Fibroblast of upper back skin (primary cell): Measurements from ENCODE around the gene PAPSS2.
A peak's percentile ranks its signal among the peaks of the same experiment; 100 is the strongest.

ENCODE experiments used
- DNase-seq: peaks from one replicate; pipeline ENCODE4 v3.0.0-alpha.2; 2013

Gene PAPSS2

GRCh38 chr10:87753995-87754866, 94.6 kb downstream of the PAPSS2 start:
- DNase-seq, result no peak

GRCh38 chr10:87757685-87758084, 98.0 kb downstream of the PAPSS2 start:
- no peak for DNase-seq

DNA sequence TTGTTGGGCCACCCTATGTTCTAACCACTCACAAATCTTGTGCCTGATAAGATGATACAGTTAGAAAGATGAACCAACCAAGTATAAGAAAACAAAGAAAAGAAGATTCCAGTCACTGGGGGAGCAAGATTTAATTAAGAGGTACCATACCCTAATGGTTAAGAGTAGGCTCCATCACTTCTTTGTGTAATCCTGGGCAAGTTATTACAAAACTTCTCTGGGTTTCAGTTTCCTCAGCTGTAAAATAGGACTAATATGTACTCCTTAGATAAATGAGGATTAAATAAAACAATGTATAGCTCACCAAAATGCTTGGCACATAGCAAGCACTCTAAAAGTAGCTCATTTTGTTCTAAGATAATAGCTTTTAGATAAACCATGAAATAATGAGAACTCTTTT, 99.9 kb downstream of the PAPSS2 start:
- no peak for DNase-seq

- peak; percentile 11 for DNase-seq
Measured at GRCh38 chr10:87760195-87760905, 100.7 kb downstream of the PAPSS2 start.

GRCh38 chr10:87761153-87761552, 101.5 kb downstream of the PAPSS2 start:
- DNase-seq, result peak; percentile 17

DNA sequence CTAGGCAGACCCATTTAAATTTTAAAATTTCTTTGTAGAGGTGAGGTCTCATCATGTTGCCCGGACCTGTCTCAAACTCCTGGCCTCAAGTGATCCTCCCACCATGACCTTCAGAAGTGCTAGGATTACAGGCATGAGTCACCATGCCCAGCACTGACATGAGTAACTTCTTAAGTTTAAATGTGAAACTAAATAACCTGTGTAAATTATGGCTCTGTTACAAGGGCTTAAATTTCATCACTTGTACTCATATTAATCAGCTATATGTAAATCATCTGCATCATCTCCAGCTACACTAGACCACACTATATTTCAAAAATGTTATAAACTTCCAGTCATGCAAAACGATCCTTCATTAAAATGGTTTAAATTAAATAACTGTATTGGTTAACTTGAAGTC, 102.2 kb downstream of the PAPSS2 start:
- peak; percentile 71 for DNase-seq

GRCh38 chr10:87763086-87763861, 103.6 kb downstream of the PAPSS2 start:
- DNase-seq, result no peak

DNA sequence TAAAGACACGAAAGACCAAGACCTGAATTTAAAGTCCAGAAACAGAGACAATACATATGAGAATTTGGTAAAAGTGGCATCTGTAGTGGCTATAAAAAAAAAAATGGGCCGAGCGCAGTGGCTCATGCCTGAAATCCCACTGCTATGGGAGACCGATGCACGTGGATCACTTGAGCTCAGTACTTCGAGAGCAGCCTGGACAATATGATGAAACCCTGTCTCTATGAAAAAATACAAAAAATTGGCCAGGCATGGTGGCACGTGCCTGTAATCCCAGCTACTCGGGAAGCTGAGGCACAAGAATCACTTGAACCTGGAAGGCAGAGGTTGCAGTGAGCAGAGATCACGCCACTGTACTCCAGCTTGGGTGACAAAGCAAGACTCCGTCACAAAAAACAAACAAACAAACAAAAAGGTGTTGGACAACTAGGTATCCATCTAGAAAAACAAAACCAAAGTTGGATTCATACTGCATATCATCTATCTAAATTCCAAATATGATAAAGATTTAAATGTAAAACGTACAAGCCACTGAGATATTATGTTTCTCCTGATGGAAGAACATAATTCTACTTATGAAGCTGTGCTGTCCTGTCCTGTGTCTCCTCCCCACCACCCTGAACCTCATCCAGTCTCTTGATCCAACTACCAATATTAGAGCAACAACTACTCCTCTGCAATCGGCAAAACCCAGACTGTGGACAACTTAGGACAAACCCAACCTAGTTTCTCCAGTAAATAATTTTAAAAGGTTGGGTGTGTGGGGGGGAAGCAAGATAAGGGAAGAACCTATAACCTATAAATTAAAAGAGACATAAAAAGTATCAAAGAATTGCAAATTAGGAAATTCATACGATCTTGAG, 104.6 kb downstream of the PAPSS2 start:
- DNase-seq, result no peak

DNA sequence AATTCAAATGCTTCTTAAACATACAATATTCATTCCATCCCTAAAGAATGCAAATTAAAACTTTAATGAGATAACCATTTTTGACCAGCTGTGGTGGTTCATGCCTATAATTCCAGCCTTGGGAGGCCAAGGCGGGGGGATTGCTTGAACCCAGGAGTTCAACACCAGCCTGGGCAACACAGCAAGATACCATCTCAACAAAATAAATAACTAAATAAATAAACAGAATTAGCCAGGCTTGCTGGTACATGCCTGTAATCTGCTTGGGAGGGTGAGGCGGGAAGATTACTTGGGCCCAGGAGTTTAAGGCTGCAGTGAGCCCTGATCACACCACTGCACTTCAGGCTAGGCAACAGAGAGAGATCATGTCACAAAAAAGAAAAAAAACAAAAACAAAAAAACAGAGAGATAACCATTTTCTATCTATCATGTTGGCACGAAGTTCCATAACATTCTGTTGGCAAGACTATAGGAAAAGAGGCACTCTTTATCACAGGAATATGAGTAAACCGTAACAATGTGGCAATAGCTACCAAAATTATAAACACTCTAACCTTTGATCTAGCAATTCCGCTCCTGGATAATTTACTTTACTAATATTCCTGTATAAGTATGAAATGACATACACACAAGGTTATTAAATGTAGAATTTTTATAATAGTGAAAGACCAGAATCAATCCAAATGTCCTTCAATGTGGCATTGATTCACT, 106.1 kb downstream of the PAPSS2 start:
- no peak for DNase-seq

DNA sequence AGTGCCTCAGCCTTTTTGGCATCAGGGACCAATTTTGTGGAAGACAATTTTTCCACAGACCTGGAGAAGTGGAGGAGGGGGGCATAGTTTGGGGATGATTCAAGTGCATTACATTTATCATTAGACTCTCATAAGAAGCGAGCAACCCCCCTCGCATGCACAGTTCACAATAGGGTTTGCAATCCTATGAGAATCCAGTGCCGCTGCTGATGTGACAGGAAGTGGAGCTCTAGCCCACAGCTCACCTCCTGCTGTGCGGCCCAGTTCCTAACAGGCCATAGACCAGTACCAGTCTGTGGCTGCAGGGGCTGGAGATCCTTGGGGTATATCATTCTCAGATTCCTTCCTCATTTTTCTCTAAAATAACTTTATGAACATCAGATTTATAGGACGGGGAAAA, 107.6 kb downstream of the PAPSS2 start:
- peak; percentile 89 for DNase-seq

DNA sequence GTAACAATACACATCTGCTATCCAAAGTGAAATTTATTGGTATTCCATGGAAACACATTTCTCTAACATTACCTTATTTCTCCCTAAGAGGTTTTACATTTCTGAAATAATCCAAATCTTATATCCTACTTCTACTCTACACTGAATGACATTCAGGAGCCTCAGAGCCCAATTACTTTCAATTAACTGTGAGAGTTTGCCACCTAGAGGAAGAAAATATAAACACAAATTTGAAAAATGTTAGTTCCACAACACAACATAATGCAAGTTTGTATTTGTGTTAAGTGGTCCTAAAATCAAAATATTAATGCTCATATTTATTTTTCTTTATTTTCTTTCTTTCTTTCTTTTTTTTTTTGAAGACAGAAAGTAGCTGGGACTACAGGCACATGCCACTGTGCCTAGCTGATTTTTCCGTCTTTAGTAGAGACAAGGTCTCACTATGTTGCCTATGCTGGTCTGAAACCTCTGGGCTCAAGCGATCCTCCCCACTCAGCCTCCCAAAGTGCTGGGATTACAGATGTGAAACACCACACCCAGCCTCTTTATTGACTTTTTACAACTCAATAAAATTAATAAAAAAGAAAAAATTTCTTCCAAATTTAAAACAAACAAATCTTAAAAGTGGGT, 112.3 kb downstream of the PAPSS2 start:
- DNase-seq, result peak; percentile 34

DNA sequence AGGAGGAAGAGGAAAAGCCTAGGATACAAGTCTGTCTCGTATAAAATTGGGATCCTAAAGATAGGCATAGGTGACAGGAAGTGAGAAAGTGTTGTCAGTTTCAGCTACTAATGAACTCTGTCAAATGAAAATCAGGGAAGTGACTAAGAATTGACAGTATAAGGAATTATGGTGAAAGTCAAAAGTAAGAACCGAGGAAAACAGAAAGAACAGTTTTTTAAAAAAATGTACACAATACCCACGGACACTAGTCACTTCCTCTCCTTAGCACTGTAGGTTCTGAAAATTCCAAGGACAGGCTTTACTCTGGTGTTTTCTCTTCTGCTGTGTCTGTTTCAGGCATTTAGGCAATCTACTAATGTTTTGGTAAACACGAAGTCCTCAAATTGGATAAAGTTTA, 116.1 kb downstream of the PAPSS2 start:
- peak; percentile 18 for DNase-seq

DNA sequence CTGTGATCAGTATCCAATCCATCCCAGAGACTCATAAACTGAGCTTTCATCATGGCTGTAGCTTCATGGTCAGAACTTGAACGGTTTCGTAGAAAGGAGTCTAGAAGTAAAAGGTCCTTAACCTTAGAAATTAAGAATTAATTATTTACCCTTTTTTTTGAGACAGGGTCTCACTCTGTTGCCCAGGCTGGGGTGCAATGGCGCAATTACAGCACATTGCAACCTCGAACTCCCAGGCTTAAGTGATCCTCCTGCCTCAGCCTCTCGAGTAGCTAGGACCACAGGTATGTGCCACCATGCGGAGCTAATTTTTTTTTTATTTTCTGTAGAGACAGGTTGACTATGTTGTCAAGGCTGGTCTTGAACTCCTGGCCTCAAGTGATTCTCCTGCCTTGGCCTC, 116.7 kb downstream of the PAPSS2 start:
- no peak for DNase-seq

DNA sequence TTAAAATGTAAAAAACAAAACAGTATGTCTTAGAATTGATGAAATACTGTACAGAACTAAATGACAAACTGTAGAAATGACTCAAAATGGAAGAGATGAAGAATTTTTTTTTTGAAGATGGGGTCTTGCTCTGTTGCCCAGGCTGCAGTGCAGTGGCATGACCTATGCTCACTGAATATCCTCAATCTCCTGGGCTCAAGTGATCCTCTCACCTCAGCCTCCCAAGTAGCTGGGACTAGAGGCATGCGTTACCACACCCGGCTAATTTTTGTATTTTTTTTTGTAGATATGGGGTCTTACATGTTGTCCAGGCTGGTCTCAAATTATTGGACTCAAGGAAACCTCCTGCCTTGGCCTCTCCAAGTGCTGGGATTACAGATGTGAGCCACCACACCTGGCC, 121.9 kb downstream of the PAPSS2 start:
- DNase-seq, result no peak

GRCh38 chr10:87782721-87783120, 123.0 kb downstream of the PAPSS2 start:
- no peak for DNase-seq

DNA sequence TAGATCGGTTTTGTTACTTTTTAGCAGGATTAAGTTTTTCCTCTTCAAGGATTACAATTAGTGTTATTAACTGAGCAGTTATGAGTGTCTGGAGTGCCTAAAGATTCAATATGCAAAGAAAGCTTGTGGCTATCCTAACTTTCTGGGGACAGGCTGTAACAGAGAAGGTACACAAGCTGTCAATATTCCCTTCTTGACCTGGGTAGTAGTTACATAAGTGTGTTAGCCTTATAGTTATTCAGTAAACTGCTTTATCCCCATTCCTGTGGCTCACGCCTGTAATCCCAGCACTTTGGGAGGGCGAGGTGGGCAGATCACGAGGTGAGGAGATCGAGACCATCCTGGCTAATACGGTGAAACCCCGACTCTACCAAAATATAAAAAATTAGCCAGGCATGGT, 126.7 kb downstream of the PAPSS2 start:
- no peak for DNase-seq

DNA sequence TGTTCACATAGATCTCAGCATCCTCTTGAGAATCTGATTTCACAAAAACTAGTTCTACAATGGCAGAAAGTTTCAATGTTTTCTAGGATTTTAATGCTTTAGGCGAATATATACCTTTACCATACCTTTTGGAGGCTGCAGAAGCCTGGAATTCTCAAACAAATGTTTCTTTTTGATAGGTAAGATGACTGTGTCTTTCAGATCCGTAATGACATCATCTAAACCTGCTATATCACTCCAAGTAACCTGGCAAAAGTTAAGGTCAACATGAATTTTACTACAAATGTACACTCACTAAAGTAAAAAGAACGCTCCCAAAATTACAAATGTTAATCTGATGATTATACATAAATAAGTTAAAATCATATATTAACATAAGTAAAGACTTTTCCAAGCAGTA, 130.5 kb downstream of the PAPSS2 start:
- no peak for DNase-seq

GRCh38 chr10:87794285-87794684, 134.6 kb downstream of the PAPSS2 start:
- DNase-seq, result no peak
